Measurements from ENCODE around the gene UQCR10. TPM values are rescaled to one million over a fixed set of nuclear protein-coding genes. Genes with fewer than 3 reads are reported as not detected.

UQCR10 gene
- total RNA-seq, 1 donor from 2014 or later = 50.5 TPM

DNA sequence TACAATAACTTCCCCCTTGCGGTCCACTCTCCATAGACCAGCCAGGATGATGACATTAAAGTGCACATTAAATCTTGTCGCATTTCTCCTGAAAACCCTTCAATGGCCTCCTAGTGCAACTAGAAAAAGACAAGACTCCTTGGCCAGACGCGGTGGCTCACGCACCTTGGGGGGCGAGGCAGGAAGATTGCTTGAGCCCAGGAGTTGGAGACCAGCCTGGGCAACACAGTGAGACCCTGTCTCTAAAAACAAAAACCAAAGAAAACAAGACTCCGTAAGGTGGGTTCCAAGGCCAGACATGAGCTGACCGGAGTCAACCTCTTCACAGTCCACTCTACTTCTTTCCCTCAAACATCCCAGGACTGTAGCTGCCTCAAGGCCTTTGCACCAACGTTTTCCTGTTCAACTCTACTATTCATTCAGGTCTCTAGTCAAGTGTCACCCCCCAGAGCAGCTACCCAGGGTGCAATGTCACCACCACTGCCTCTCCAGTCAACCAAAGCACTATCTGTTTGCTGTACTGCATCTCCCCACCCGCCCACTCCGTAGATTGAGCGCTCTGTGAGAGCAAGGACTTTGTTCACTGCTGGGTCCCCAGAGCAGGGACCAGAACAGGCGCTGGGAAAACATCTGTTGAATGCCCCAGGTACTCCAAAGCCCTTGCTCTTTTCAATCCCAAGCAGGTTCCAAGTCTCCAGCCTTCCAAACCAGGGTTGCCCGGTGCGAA lies 1.1 kb upstream of the UQCR10 start:
- DNase-seq = peak; percentile 17

GRCh38 chr22:29766632-29767170 lies 468 bp upstream of the UQCR10 start, which contains the start of gene ZMAT5:
ZMAT5 (minus strand) TSS chr22:29767007; CDS start chr22:29748544, 18,463 bp downstream.
- peak; percentile 98 for DNase-seq

GRCh38 chr22:29768052-29768693 lies 1.0 kb downstream of the UQCR10 start:
- DNase-seq = no peak

- DNase-seq = no peak
Observed at GRCh38 chr22:29769723-29770321, 2.7 kb downstream of the UQCR10 start.

DNA sequence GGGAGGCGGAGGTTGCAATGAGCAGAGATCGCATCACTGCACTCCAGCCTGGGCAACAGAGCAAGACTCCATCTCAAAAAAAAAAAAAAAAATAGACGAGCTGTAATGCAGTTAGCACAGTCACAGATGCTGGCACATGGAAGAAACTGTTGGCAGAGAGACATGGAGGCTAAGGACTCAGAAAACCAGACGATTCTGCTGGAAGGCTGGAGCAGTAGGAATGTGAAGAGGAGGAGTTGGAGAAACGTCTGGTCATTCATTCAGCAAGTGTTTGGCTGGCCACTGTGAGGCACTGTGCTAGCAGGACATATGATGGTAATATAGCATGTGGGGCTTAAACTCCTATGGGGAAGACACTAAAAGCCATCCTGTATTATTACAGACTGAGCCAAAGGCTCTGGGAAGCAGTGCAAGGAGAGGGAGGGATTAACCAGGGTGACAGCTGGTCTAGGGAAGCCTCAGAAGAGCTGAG lies 5.0 kb downstream of the UQCR10 start:
- peak; percentile 58 for DNase-seq

- DNase-seq = no peak
Observed at GRCh38 chr22:29773233-29773632, 6.1 kb downstream of the UQCR10 start.

- DNase-seq = no peak
Observed at GRCh38 chr22:29780220-29780619, 13.1 kb downstream of the UQCR10 start.

DNA sequence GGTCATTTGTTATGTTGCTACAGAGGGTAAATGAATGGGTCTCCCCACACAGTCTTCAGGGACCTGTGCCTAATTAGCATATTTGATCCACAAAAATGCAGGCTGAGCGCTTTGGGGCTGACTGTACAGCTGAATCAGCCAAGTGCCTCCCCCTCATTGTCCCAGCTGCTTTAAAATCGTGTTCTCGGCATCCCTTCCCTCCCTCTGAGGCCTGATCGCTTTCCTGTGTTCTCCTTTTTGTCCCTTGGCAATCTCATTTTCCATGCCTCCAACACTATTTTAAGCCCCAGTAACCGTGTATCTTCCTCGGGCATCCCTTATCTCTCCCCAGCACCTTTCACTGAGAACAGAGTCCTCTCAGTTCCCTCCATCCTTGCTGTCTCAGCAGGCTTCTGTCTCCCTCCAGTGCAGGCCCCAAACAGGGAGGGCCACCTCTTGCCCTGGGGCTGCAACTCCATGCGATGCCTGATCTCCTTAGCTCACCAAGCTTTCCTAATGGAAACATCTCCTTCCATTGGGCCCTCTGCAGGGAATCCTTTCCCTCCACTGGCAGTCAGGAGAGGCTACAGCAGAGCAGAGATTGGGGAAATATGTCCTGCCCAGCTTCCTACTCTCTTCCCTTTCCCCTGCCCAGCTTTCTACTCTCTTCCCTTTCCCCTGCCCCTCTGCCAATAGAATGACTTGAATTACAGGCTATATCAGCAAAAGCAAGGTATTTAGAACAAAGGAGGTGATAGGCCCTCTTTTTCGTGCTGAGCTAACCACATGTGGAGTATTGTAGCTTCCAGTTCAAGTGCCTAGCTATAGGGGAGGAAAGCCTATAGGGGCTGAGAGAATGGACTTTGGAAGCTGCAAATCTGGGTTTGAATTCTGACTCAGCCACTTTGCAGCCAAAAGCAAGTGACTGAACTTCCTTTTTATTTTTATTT lies 13.8 kb downstream of the UQCR10 start:
- DNase-seq = peak; percentile 34

DNA sequence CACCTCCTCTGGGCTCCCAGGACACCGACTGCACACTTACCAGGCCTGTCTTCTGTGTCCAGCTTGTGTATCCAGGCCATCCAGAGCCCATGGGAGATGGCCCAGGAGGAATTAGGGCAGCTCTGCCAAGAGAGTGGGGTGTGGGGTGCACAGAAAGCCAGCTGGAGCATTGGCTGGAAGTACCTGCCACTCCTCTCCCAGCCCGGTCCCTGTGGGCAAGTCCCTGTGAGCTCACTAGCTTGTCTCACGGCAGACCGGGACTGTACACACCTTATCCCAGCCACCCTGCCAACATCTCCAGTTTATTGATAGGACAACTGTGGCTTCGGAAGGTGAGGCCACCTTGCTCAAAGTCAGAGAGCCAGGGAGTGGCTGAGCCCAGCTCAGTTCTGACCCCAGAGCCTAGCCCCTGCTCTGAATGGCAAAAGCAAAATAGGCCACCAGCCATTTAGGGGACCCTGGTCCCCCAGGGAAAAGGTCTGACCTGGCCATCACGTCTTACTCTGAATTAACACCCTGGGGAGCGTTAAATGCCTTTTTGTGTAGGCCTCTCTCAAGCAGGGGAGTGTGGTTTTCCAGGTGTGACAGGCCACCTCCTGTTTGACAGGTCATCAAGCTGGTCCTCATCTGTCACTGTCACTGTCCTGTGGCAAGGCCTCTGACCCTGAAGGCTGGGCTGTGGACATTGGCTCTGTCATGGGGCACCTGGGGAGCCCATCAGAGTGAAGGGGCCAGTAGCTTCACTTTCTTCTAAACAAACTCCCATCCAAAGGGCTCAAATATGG lies 15.1 kb downstream of the UQCR10 start:
- no peak for DNase-seq

DNA sequence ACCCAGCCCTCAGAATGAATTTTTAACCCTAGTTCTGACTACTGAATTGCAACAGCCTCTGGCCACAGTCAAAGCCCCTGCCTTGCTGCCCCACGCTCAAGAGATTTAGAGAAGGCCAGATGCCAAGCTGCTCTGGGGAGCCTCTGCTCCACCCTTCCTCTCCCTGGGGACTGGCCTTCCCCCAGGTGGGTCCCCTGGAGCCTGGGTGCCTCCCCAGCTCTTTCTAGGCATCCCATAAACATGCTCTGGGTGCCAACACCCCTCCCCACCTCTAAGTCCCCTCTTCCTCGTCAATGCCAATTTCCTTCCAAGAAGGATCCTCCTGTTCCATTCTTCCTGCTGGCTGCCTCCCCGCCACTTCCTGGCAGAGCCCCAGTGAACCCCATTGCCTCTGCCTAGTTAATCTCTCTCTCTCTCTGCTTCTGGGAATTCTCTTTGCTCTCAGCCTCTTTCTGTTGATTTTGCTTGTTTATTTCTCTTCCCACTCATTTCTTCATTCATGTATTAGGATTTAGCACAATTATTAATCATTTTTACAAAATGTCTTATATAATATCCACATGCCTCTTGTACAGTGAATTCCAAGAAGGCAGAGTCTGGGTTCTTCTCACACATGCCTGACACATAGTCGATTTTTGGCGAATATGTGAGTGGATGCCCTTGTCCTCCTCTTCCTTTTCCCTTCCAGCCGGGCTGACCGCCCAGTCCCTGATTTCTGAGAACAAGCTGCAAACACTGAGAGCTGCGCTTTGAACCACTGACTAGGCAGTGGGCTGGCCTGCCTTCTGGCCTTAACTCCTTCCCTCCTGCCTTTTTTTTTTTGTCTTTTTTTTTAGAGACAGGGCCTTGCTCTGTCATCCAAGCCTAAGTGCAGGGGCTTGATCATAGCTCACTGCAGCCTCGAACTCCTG lies 17.5 kb downstream of the UQCR10 start:
- no peak for DNase-seq

- no peak for DNase-seq
Observed at GRCh38 chr22:29786031-29786430, 18.9 kb downstream of the UQCR10 start.

DNA sequence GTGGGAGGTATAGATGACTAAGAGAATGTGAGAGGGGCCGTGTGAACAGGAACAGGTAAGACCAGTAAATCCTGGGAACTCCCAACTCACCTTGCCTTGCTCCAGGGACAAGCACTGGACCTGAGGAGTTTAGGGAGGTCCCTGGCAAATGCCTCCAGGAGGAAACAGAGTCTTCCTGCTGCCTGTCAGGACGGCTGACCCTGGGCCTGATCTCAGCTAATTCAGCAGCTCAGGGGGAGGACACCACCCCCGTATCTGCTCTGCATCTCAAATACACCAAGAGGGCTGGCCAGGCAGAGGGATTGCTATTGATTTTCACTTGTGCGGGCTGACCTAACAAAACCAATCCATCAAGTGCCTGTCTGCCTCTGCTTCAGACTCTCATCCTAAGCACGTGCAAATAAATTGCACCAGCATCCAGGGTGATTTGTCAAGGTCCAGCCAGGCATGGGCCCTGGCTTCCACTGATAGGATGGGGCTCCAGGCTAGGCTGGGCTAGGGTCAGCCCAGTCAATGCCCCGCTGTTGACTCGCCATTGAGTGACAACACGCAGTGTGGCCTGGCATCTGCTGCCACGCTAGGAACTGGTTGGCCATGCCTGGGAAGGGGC lies 20.3 kb downstream of the UQCR10 start:
- no peak for DNase-seq

DNA sequence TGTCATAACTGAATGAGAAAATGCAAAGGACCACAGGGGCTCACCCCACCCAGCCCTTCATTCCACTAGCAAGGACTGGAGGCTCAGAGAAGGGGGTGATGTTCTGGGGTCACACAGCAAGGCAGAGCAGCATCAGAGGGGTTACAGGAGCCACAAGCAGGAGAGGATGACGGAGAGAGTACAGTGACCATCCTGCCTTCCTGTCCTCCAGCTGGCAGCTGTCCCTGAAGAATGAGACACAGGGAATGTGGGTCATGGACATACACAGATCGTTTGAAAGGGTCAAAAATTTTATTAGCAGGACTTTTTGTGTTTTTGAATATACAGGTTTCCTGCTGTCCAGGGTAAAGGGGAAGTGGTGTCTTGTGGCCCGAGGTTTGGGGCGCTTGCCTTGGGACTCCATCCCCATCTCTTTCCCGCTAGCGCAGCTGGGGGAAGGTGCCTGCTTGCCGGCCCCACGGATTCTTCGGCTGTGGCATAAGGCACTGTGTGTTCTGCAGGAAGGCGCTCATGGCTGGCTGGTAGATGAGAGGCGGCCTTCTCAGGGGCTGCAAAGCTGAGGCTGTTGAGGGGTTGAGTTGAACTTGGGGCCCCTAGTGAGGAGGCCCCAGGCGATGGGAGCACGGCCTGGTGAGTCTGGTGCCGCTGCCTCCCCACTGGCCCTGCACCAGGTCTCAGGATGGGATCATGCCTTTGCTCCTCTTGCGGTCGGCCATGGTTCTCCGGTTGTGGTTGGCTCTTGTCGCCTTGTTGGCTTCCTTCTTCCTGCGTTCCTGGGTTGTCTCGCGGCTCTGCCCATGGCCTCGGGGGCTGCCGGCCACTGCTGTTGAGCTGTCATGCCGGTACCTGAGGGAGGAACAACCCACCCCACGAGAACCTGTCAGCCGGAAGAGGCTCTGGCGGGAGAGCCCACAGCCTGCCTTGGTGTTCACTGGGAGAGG lies 21.4 kb downstream of the UQCR10 start:
- no peak for DNase-seq

GRCh38 chr22:29790061-29790460 lies 22.9 kb downstream of the UQCR10 start:
- DNase-seq = no peak

- no peak for DNase-seq
Observed at GRCh38 chr22:29793396-29793795, 26.2 kb downstream of the UQCR10 start.

DNA sequence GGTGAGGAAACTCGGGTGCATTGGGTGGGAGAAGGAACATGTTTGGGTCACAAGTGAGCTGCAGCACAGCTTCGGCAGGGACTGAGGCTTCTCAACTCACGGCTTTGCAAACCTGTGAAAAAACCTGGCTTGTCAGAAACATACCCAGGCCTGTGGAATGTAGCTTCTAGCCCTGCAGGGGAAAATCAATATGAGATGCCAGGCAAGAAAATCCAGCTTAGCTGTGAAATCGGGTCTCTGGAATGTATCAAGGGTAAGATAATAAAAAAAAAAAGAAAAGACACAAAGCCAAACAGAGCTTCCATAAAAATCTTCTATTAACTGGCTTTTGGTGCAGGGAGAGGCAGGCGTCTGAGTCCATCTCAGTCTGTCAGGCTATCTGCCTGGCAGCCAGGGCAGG lies 28.5 kb downstream of the UQCR10 start:
- DNase-seq = no peak

DNA sequence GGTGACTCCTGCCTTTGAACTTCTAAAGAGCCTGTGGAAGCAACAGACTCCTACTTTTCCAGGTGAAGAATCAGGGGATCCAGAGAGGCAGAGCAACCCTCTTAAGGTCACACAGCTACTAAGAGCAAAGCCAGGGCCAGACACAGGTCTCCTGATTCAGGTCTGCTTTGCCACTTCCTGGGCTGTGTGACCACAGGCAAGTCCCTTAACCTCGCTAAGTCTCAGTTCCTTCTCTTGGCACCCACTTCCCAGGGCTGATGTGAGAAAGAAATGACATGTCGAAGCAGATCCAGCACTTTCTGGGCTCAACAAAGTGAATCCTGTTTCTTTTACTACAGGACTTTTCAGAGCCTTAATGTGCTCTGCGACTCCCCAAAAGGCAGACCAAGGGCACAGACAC lies 30.2 kb downstream of the UQCR10 start:
- no peak for DNase-seq

GRCh38 chr22:29798318-29798717 lies 31.1 kb downstream of the UQCR10 start:
- DNase-seq = no peak

DNA sequence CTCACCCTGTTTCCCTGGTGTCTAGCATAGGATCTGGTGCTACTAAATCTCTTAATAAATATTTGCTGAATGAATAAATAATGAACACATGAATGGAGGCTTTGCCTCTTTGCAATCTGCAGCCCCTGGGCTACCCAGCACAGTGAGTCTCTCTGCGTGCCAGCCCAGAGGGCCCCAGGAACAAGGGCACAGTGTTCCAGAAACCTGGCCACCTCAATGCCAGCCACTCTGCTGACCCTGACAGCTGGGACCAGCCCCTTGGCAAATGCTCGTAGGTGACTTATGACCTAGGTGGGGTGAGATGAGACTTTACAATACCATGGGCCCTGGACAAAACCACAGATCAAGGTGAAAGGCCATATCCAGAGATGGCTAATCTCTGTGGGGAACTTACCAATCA lies 31.6 kb downstream of the UQCR10 start:
- DNase-seq = no peak

Measured in dermis blood vessel endothelial cell (primary cell).